GM18861 (cell line): Measurements from ENCODE around the gene ZNF747.

Experiments used
- ATAC-seq: cut with Tn5 transposase; IDR thresholded peaks from one replicate; pipeline ENCODE4 v1.9.1; 2021; ENCODE audit not compliant: unreplicated experiment

Gene ZNF747

GRCh38 chr16:30519120-30520049 lies 15.3 kb downstream of the ZNF747 start:
- ATAC-seq: no peak

- ATAC-seq: no peak
These were observed 16.1 kb downstream of the ZNF747 start for GRCh38 chr16:30518552-30518951.

GRCh38 chr16:30515275-30515674 lies 19.4 kb downstream of the ZNF747 start:
- no peak for ATAC-seq

- no peak for ATAC-seq
These were observed 23.1 kb downstream of the ZNF747 start for GRCh38 chr16:30511509-30511908.

- ATAC-seq: no peak
These were observed 24.2 kb downstream of the ZNF747 start for GRCh38 chr16:30510376-30510938.

- ATAC-seq: no peak
These were observed 25.4 kb downstream of the ZNF747 start for GRCh38 chr16:30509081-30509765.

- no peak for ATAC-seq
These were observed 31.0 kb downstream of the ZNF747 start for GRCh38 chr16:30503403-30504296.

- ATAC-seq: no peak
These were observed 35.4 kb downstream of the ZNF747 start for GRCh38 chr16:30499284-30499683.

- no peak for ATAC-seq
These were observed 39.9 kb downstream of the ZNF747 start for GRCh38 chr16:30494709-30495108.

GRCh38 chr16:30493941-30494488 lies 40.6 kb downstream of the ZNF747 start:
- no peak for ATAC-seq

GRCh38 chr16:30491744-30492308 lies 42.8 kb downstream of the ZNF747 start:
- no peak for ATAC-seq

- no peak for ATAC-seq
These were observed 43.4 kb downstream of the ZNF747 start for GRCh38 chr16:30491229-30491628.

GRCh38 chr16:30490210-30490609 lies 44.4 kb downstream of the ZNF747 start:
- no peak for ATAC-seq

GRCh38 chr16:30488764-30489605 lies 45.7 kb downstream of the ZNF747 start:
- ATAC-seq: no peak

GRCh38 chr16:30485818-30486436 lies 48.7 kb downstream of the ZNF747 start:
- no peak for ATAC-seq

GRCh38 chr16:30484887-30485286 lies 49.8 kb downstream of the ZNF747 start:
- no peak for ATAC-seq

- no peak for ATAC-seq
These were observed 52.3 kb downstream of the ZNF747 start for GRCh38 chr16:30482366-30482765.

GRCh38 chr16:30481381-30481780 lies 53.3 kb downstream of the ZNF747 start:
- no peak for ATAC-seq
